ENCODE data around the gene SH3BP2. TPM values are rescaled to one million over a fixed set of nuclear protein-coding genes. Genes with fewer than 3 reads are reported as not detected.

Gene SH3BP2
- total RNA-seq, 1 donor from 2014 or later = 79.0 TPM

GRCh38 chr4:2824836-2825381, 32.0 kb downstream of the SH3BP2 start:
- no peaks in the 10 kb centered on the region for H3K27me3 Mint-ChIP-seq (ENCODE audit: low read depth)
- peaks cover 26% of the 10 kb centered on the region for H3K36me3 Mint-ChIP-seq
- no peak for TF ChIP-seq CTCF (IDR thresholded peaks at IDR 0.05; ENCODE audit: unreplicated experiment)
- no peaks in the 10 kb centered on the region for H3K4me1 Mint-ChIP-seq
- no peak overlapping the region for H3K27ac Mint-ChIP-seq
- peak in 1 of 2 experiments; percentile 12 for DNase-seq (ENCODE audit: low spot score in 2 of 2, unreplicated experiment in 2 of 2)
- no peaks in the 10 kb centered on the region for H3K9me3 Mint-ChIP-seq
- no peak overlapping the region for H3K4me3 Mint-ChIP-seq

- H3K27me3 Mint-ChIP-seq (ENCODE audit: low read depth) = no peaks in the 10 kb centered on the region
- TF ChIP-seq CTCF (IDR thresholded peaks at IDR 0.05; ENCODE audit: unreplicated experiment) = no peak
- H3K4me1 Mint-ChIP-seq = no peaks in the 10 kb centered on the region
- no peak overlapping the region for H3K27ac Mint-ChIP-seq
- H3K4me3 Mint-ChIP-seq = no peak overlapping the region
- peaks cover 26% of the 10 kb centered on the region for H3K36me3 Mint-ChIP-seq
- no peaks in the 10 kb centered on the region for H3K9me3 Mint-ChIP-seq
- peak in 1 of 2 experiments; percentile 22 for DNase-seq (ENCODE audit: low spot score in 2 of 2, unreplicated experiment in 2 of 2)
Observed at GRCh38 chr4:2825740-2826139, 32.9 kb downstream of the SH3BP2 start.

- TF ChIP-seq CTCF (IDR thresholded peaks at IDR 0.05; ENCODE audit: unreplicated experiment) = no peak
- H3K27ac Mint-ChIP-seq = no peak overlapping the region
Observed at GRCh38 chr4:2827071-2827873, 34.4 kb downstream of the SH3BP2 start.

GRCh38 chr4:2827874-2828751, 35.2 kb downstream of the SH3BP2 start:
- Mint-ChIP-seq H3K27me3 (ENCODE audit: low read depth) (no peaks in the 10 kb centered on the region), H3K4me3 (no peak overlapping the region)

More at GRCh38 chr4:2827071-2827873, 34.4 kb downstream of the SH3BP2 start:
- Mint-ChIP-seq H3K27me3 (ENCODE audit: low read depth) (no peaks in the 10 kb centered on the region), H3K9me3 (no peaks in the 10 kb centered on the region), H3K4me1 (no peaks in the 10 kb centered on the region), H3K36me3 (peaks cover 26% of the 10 kb centered on the region), H3K4me3 (no peak overlapping the region)
- no peak for DNase-seq (ENCODE audit: low spot score in 2 of 2, unreplicated experiment in 2 of 2)

More at GRCh38 chr4:2827874-2828751, 35.2 kb downstream of the SH3BP2 start:
- Mint-ChIP-seq H3K4me1 (no peaks in the 10 kb centered on the region), H3K36me3 (peaks cover 30% of the 10 kb centered on the region), H3K27ac (no peak overlapping the region), H3K9me3 (no peaks in the 10 kb centered on the region)
- no peak for TF ChIP-seq CTCF (IDR thresholded peaks at IDR 0.05; ENCODE audit: unreplicated experiment)
- no peak for DNase-seq (ENCODE audit: low spot score in 2 of 2, unreplicated experiment in 2 of 2)

Data from mesothelial cell of epicardium (in vitro differentiated cells).